ENCODE measurements around the gene SDF2L1.
A peak's percentile ranks its signal among the peaks of the same experiment; 100 is the strongest.
"Not testable (repeated sequence)": the region's sequence is repeated elsewhere in the genome, so short reads cannot be mapped to it uniquely, and the experiment has no call there.

The SDF2L1 gene

GRCh38 chr22:21637450-21637849 is 4.7 kb upstream of the SDF2L1 start:
- ATAC-seq = not testable (repeated sequence)

DNA sequence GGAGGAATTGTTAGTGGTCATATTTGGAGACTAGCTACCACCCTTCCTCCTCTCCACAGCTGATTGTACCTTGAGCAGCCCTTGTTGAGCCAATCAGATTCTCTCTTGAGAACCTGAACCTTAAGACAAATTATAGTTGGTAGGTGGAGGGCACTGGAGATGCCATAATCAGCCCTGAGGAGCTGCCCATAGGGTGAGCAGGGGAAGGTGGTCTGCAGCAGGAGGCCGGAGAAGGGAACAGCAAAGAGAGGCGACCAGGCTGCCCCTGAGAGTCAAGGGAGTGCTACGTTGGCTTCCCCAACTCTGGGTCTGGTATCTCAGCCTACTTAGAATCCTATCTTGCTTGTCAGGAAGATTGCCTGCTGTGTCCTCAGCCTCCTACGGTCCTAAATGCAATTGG is 2.7 kb upstream of the SDF2L1 start:
- TF ChIP-seq TOX (CRISPR knock-in tag; IDR thresholded peaks at IDR 0.05; ENCODE audit: borderline replicate concordance) = no peak
- no peak for TF ChIP-seq ZNF8 (CRISPR knock-in tag; IDR thresholded peaks at IDR 0.05)
- TF ChIP-seq ARNTL (CRISPR knock-in tag; IDR thresholded peaks at IDR 0.05; ENCODE audit: borderline replicate concordance, low read depth) = no peak
- no peak for TF ChIP-seq TSHZ2 (CRISPR knock-in tag; IDR thresholded peaks at IDR 0.05)
- TF ChIP-seq, protein P1, sequence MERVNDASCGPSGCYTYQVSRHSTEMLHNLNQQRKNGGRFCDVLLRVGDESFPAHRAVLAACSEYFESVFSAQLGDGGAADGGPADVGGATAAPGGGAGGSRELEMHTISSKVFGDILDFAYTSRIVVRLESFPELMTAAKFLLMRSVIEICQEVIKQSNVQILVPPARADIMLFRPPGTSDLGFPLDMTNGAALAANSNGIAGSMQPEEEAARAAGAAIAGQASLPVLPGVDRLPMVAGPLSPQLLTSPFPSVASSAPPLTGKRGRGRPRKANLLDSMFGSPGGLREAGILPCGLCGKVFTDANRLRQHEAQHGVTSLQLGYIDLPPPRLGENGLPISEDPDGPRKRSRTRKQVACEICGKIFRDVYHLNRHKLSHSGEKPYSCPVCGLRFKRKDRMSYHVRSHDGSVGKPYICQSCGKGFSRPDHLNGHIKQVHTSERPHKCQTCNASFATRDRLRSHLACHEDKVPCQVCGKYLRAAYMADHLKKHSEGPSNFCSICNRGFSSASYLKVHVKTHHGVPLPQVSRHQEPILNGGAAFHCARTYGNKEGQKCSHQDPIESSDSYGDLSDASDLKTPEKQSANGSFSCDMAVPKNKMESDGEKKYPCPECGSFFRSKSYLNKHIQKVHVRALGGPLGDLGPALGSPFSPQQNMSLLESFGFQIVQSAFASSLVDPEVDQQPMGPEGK (CRISPR knock-in tag; IDR thresholded peaks at IDR 0.05; ENCODE audit: borderline replicate concordance) = no peak
- ATAC-seq = no peak

- TF ChIP-seq CSRNP3 (CRISPR knock-in tag; IDR thresholded peaks at IDR 0.05) = no peak
- TF ChIP-seq ZFP3 (CRISPR knock-in tag; IDR thresholded peaks at IDR 0.05) = no peak
- TF ChIP-seq ZNF70 (CRISPR knock-in tag; IDR thresholded peaks at IDR 0.05) = no peak
- no peak for TF ChIP-seq OSR1 (CRISPR knock-in tag; IDR thresholded peaks at IDR 0.05)
- no peak for TF ChIP-seq RARB (CRISPR knock-in tag; IDR thresholded peaks at IDR 0.05)
- no peak for TF ChIP-seq TCF4 (CRISPR knock-in tag; IDR thresholded peaks at IDR 0.05; ENCODE audit: borderline replicate concordance)
- TF ChIP-seq, protein P2, sequence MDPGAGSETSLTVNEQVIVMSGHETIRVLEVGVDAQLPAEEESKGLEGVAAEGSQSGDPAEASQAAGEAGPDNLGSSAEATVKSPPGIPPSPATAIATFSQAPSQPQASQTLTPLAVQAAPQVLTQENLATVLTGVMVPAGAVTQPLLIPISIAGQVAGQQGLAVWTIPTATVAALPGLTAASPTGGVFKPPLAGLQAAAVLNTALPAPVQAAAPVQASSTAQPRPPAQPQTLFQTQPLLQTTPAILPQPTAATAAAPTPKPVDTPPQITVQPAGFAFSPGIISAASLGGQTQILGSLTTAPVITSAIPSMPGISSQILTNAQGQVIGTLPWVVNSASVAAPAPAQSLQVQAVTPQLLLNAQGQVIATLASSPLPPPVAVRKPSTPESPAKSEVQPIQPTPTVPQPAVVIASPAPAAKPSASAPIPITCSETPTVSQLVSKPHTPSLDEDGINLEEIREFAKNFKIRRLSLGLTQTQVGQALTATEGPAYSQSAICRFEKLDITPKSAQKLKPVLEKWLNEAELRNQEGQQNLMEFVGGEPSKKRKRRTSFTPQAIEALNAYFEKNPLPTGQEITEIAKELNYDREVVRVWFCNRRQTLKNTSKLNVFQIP (CRISPR knock-in tag; IDR thresholded peaks at IDR 0.05; ENCODE audit: borderline replicate concordance, low read depth) = no peak
- TF ChIP-seq ESRRG (CRISPR knock-in tag; IDR thresholded peaks at IDR 0.05) = no peak
- no peak for TF ChIP-seq ISL1 (CRISPR knock-in tag; IDR thresholded peaks at IDR 0.05)
- no peak for TF ChIP-seq ZNF565 (CRISPR knock-in tag; conservative IDR thresholded peaks at IDR 0.05; ENCODE audit: low read depth)
- no peak for TF ChIP-seq GLIS3 (CRISPR knock-in tag; IDR thresholded peaks at IDR 0.05)
- TF ChIP-seq ZC3H10 (CRISPR knock-in tag; IDR thresholded peaks at IDR 0.05) = no peak
- no peak for TF ChIP-seq ARNTL (CRISPR knock-in tag; IDR thresholded peaks at IDR 0.05; ENCODE audit: borderline replicate concordance, low read depth)
- ATAC-seq = no peak
Measured at GRCh38 chr22:21640810-21641209, 1.3 kb upstream of the SDF2L1 start.

DNA sequence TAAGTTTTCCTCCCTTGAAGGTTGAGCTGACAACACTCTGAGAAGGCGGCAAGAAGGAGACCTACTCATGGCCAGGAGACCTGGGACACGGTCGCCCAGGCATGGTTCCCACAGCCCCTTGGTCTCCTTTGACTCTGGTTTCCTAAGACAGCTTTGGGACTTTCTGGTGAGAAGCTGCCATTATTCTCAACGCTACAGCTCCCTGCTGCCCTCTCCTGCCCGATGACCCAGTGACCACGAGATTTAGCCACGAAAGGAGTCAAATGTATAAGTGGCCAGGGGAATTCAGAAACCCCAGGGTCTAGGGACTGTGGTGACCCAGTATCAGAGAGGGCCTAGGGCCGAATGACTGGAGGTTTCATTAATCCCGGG is 699 bp upstream of the SDF2L1 start:
- peak; percentile 60 for ATAC-seq
- TF ChIP-seq, protein P2 (CRISPR knock-in tag; IDR thresholded peaks at IDR 0.05; ENCODE audit: borderline replicate concordance, low read depth) = no peak
- TF ChIP-seq ZNF8 (CRISPR knock-in tag; IDR thresholded peaks at IDR 0.05) = no peak
- no peak for TF ChIP-seq RARB (CRISPR knock-in tag; IDR thresholded peaks at IDR 0.05)
- TF ChIP-seq, protein P1 (CRISPR knock-in tag; IDR thresholded peaks at IDR 0.05; ENCODE audit: borderline replicate concordance) = no peak
- TF ChIP-seq TOX (CRISPR knock-in tag; IDR thresholded peaks at IDR 0.05; ENCODE audit: borderline replicate concordance) = no peak
- no peak for TF ChIP-seq GLIS3 (CRISPR knock-in tag; IDR thresholded peaks at IDR 0.05)
- TF ChIP-seq ZNF70 (CRISPR knock-in tag; IDR thresholded peaks at IDR 0.05) = no peak
- no peak for TF ChIP-seq ZFP3 (CRISPR knock-in tag; IDR thresholded peaks at IDR 0.05)
- TF ChIP-seq PPARA (CRISPR knock-in tag; IDR thresholded peaks at IDR 0.05; ENCODE audit: borderline replicate concordance) = no peak
- no peak for TF ChIP-seq BACH2 (CRISPR knock-in tag; IDR thresholded peaks at IDR 0.05; ENCODE audit: borderline replicate concordance)
- no peak for TF ChIP-seq TCF4 (CRISPR knock-in tag; IDR thresholded peaks at IDR 0.05; ENCODE audit: borderline replicate concordance)
- TF ChIP-seq, protein P3, sequence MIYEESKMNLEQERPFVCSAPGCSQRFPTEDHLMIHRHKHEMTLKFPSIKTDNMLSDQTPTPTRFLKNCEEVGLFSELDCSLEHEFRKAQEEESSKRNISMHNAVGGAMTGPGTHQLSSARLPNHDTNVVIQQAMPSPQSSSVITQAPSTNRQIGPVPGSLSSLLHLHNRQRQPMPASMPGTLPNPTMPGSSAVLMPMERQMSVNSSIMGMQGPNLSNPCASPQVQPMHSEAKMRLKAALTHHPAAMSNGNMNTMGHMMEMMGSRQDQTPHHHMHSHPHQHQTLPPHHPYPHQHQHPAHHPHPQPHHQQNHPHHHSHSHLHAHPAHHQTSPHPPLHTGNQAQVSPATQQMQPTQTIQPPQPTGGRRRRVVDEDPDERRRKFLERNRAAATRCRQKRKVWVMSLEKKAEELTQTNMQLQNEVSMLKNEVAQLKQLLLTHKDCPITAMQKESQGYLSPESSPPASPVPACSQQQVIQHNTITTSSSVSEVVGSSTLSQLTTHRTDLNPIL (CRISPR knock-in tag; IDR thresholded peaks at IDR 0.05; ENCODE audit: low read depth) = no peak
- TF ChIP-seq CSRNP3 (CRISPR knock-in tag; IDR thresholded peaks at IDR 0.05) = no peak
- TF ChIP-seq ESRRG (CRISPR knock-in tag; IDR thresholded peaks at IDR 0.05) = no peak
- TF ChIP-seq OSR1 (CRISPR knock-in tag; IDR thresholded peaks at IDR 0.05) = no peak
- no peak for TF ChIP-seq ZC3H10 (CRISPR knock-in tag; IDR thresholded peaks at IDR 0.05)
- no peak for TF ChIP-seq ISL1 (CRISPR knock-in tag; IDR thresholded peaks at IDR 0.05)
